H1 (cell line): ENCODE data around the gene CCDC8. TPM values are rescaled to one million over a fixed set of nuclear protein-coding genes. Genes with fewer than 3 reads are reported as not detected.

Experiments used
- CTCF ChIA-PET: fragments of 300-600 bp; sonication (Branson Sonifier 250); formaldehyde crosslinking; loops from one replicate; lab custom pipeline; 2021; ENCODE audit not compliant: partially characterized antibody; lab: Charles Lee
- POLR2A ChIA-PET: fragments of 300-600 bp; sonication (Branson Sonifier 250); formaldehyde crosslinking; loops from one replicate; lab custom pipeline; 2021; ENCODE audit warnings: inconsistent platforms; ENCODE audit not compliant: partially characterized antibody; lab: Charles Lee
- DNase-seq, 2 experiments: peaks; one replicate each; pipeline versions ENCODE4 v3.0.0 to v3.0.0-alpha.2; 2010 to 2022; ENCODE audit warnings: low spot score in 2 of 2, low read depth in 1 of 2, mixed read lengths in 1 of 2
- FAIRE-seq: peaks from 2 replicates; lab custom pipeline; 2011; peaks lifted over from hg19 to GRCh38; lab: Jason Lieb, UNC
- H2AFZ ChIP-seq: 2 replicates; pipeline ENCODE4 v1.8.1; 2012; ENCODE audit warnings: low read length, inconsistent platforms
- H2AK5ac ChIP-seq: 2 replicates; pipeline ENCODE4 v1.6.1; 2013; ENCODE audit warnings: low read depth, low read length
- H2BK120ac ChIP-seq: replicated peaks from 2 replicates; pipeline ENCODE3; 2013; ENCODE audit warnings: low read depth, low read length, inconsistent platforms
- H2BK12ac ChIP-seq: 2 replicates; pipeline ENCODE4 v1.6.1; 2013; ENCODE audit warnings: low read depth, low read length
- H2BK15ac ChIP-seq: 2 replicates; pipeline ENCODE4 v1.6.1; 2013; ENCODE audit warnings: low read length
- H2BK20ac ChIP-seq: 2 replicates; pipeline ENCODE4 v1.6.1; 2013; ENCODE audit warnings: low read length
- H2BK5ac ChIP-seq: 2 replicates; pipeline ENCODE4 v1.6.1; 2013; ENCODE audit warnings: low read depth, low read length
- H3K14ac ChIP-seq: 2 replicates; pipeline ENCODE4 v1.6.1; 2013; ENCODE audit warnings: inconsistent platforms; ENCODE audit not compliant: insufficient read length
- H3K18ac ChIP-seq: 2 replicates; pipeline ENCODE4 v1.6.1; 2013; ENCODE audit warnings: low read length; ENCODE audit errors: extremely low read depth
- H3K23ac ChIP-seq: 2 replicates; pipeline ENCODE4 v1.6.1; 2013; ENCODE audit warnings: inconsistent platforms; ENCODE audit not compliant: insufficient read length
- H3K23me2 ChIP-seq: 2 replicates; pipeline ENCODE4 v1.6.1; 2013; ENCODE audit warnings: low read depth, low read length
- H3K27ac ChIP-seq: 2 replicates; pipeline ENCODE4 v1.6.1; 2011; ENCODE audit warnings: low read depth, low read length, inconsistent platforms
- H3K27me3 ChIP-seq, 4 experiments: replicated peaks in 1 of 4; 1 replicate in 1 of 4; 2 replicates in 3 of 4; pipeline versions ENCODE4 v1.6.1 to v1.8.1; 2011 to 2013; ENCODE audit warnings: low read length in 3 of 4, mild to moderate bottlenecking in 3 of 4, inconsistent platforms in 2 of 4, mixed read lengths in 2 of 4, moderate library complexity in 1 of 4; ENCODE audit not compliant: control insufficient read depth in 3 of 4, insufficient read depth in 3 of 4; ENCODE audit errors: extremely low read depth in 1 of 4
- H3K36me3 ChIP-seq, 4 experiments: 2 replicates each; pipeline versions ENCODE4 v1.6.1 to v1.8.1; 2011 to 2013; ENCODE audit warnings: mild to moderate bottlenecking in 4 of 4, low read length in 3 of 4, moderate library complexity in 2 of 4, control low read depth in 1 of 4, inconsistent platforms in 1 of 4; ENCODE audit not compliant: insufficient read depth in 4 of 4, control insufficient read depth in 2 of 4
- H3K4ac ChIP-seq: replicated peaks from 2 replicates; pipeline ENCODE3; 2013; ENCODE audit warnings: low read length, low read depth, mixed read lengths, inconsistent platforms; ENCODE audit not compliant: insufficient read length
- H3K4me1 ChIP-seq, 4 experiments: replicated peaks in 1 of 4; 1 replicate in 1 of 4; 2 replicates in 3 of 4; pipeline versions ENCODE4 v1.6.1 to v1.8.1; 2011 to 2013; ENCODE audit warnings: low read length in 3 of 4, inconsistent platforms in 2 of 4, mixed read lengths in 1 of 4; ENCODE audit not compliant: insufficient read depth in 4 of 4, control insufficient read depth in 3 of 4
- H3K4me2 ChIP-seq, 2 experiments: 2 replicates each; pipeline versions ENCODE4 v1.6.1 to v1.8.1; 2011 to 2013; ENCODE audit warnings: low read depth in 2 of 2, low read length in 2 of 2, control low read depth in 1 of 2, inconsistent platforms in 1 of 2, mild to moderate bottlenecking in 1 of 2; ENCODE audit not compliant: insufficient read depth in 1 of 2
- H3K4me3 ChIP-seq, 4 experiments: fragments of 200-600, 300-600 bp in 1 of 4; sonication (generic), shearing (Covaris generic), sonication (Bioruptor Twin) in 1 of 4; 2 replicates each; pipeline versions ENCODE4 v1.5.1 to v1.8.1; 2011 to 2016; ENCODE audit warnings: low read length in 4 of 4, low read depth in 3 of 4, control low read depth in 2 of 4, inconsistent platforms in 2 of 4, mild to moderate bottlenecking in 2 of 4, mixed read lengths in 1 of 4, moderate library complexity in 1 of 4; ENCODE audit not compliant: insufficient read depth in 2 of 4; ENCODE audit errors: extremely low read depth in 1 of 4
- H3K56ac ChIP-seq: replicated peaks from 2 replicates; pipeline ENCODE3; 2013; ENCODE audit warnings: low read depth, mild to moderate bottlenecking, mixed read lengths, low read length, inconsistent platforms; ENCODE audit not compliant: insufficient read length
- H3K79me1 ChIP-seq: 2 replicates; pipeline ENCODE4 v1.6.1; 2013; ENCODE audit warnings: low read depth, low read length, control low read depth
- H3K79me2 ChIP-seq, 2 experiments: 2 replicates each; pipeline versions ENCODE4 v1.6.1 to v1.8.1; 2012 to 2013; ENCODE audit warnings: low read length in 2 of 2, mild to moderate bottlenecking in 2 of 2, inconsistent platforms in 1 of 2; ENCODE audit not compliant: insufficient read depth in 2 of 2, control insufficient read depth in 1 of 2
- H3K9ac ChIP-seq, 4 experiments: replicated peaks in 1 of 4; 1 replicate in 1 of 4; 2 replicates in 3 of 4; pipeline versions ENCODE4 v1.6.1 to v1.8.1; 2011 to 2013; ENCODE audit warnings: low read depth in 3 of 4, low read length in 3 of 4, control low read depth in 2 of 4, mild to moderate bottlenecking in 2 of 4, moderate library complexity in 2 of 4, inconsistent platforms in 1 of 4; ENCODE audit errors: extremely low read depth in 1 of 4
- H3K9me3 ChIP-seq, 2 experiments: 2 replicates each; pipeline versions ENCODE4 v1.6.1 to v1.8.1; 2012 to 2013; ENCODE audit warnings: mild to moderate bottlenecking in 2 of 2, moderate library complexity in 2 of 2, control low read depth in 1 of 2, inconsistent platforms in 1 of 2, low read depth in 1 of 2, low read length in 1 of 2, mixed read lengths in 1 of 2; ENCODE audit not compliant: insufficient read depth in 2 of 2
- H4K20me1 ChIP-seq, 2 experiments: replicated peaks in 1 of 2; 2 replicates each; pipeline versions ENCODE3 to v1.8.1; 2011 to 2013; ENCODE audit warnings: inconsistent platforms in 2 of 2, low read length in 2 of 2, mild to moderate bottlenecking in 1 of 2; ENCODE audit not compliant: insufficient read depth in 2 of 2, control insufficient read depth in 1 of 2
- H4K5ac ChIP-seq: 2 replicates; pipeline ENCODE4 v1.6.1; 2013; ENCODE audit warnings: low read length, low read depth, mixed read lengths, inconsistent platforms; ENCODE audit not compliant: insufficient read length
- H4K8ac ChIP-seq: 2 replicates; pipeline ENCODE4 v1.8.0; 2013; ENCODE audit warnings: mild to moderate bottlenecking, moderate library complexity, low read length, inconsistent platforms; ENCODE audit not compliant: insufficient read depth; ENCODE audit errors: extremely low read depth
- H4K91ac ChIP-seq: replicated peaks from 2 replicates; pipeline ENCODE3; 2013; ENCODE audit warnings: low read length, mixed read lengths, inconsistent platforms; ENCODE audit not compliant: insufficient read length
- CHD2 ChIP-seq: IDR thresholded peaks from 2 replicates; pipeline ENCODE4 v1.6.1; 2012; ENCODE audit warnings: low read length, improper control_type of control experiment
- FOSL1 ChIP-seq: IDR thresholded peaks from 2 replicates; pipeline ENCODE4 v1.6.1; 2011; ENCODE audit warnings: mild to moderate bottlenecking, low read depth, low read length, moderate library complexity; ENCODE audit not compliant: insufficient read depth
- HDAC6 ChIP-seq: IDR thresholded peaks from one replicate; pipeline ENCODE4 v1.7.1; 2012; ENCODE audit warnings: low read depth, mild to moderate bottlenecking, inconsistent platforms, low read length, moderate library complexity
- JUN ChIP-seq: IDR thresholded peaks from 2 replicates; pipeline ENCODE4 v1.6.1; 2011; ENCODE audit warnings: low read depth, mild to moderate bottlenecking, improper control_type of control experiment, low read length
- SIRT6 ChIP-seq: IDR thresholded peaks from one replicate; pipeline ENCODE4 v1.7.1; 2012; ENCODE audit warnings: low read length, inconsistent platforms
- WGBS, 2 experiments: shearing (Covaris generic) in 1 of 2; methylation state at CpG; one replicate each; pipeline versions ENCODE4 v1.1.6 to v1.1.7; 2013 to 2015; ENCODE audit warnings: low lambda C conversion rate in 2 of 2, mixed read lengths in 2 of 2, inconsistent platforms in 1 of 2, low coverage in 1 of 2, missing lambda C conversion rate in 1 of 2; ENCODE audit not compliant: insufficient replicate concordance in 2 of 2, insufficient coverage in 1 of 2, insufficient read length in 1 of 2; ENCODE audit errors: extremely low coverage in 1 of 2, missing lambda C conversion rate in 1 of 2; 5-methylcytosine and 5-hydroxymethylcytosine counted together
- polyA plus RNA-seq, 7 experiments: library from polyadenylated mRNA; depleted of rRNA in 3 of 7; stranded (reverse) in 5 of 7; unstranded in 2 of 7; fragments of >200 nt in 5 of 7; fragments of 200-250 nt in 2 of 7; gene quantifications; 1 replicate in 5 of 7; 2 replicates in 1 of 7; 4 replicates in 1 of 7; pipeline versions ENCODE4 v1.2.1 to v1.2.3, GENCODE V29; 2011 to 2013; ENCODE audit warnings: missing spikeins in 2 of 7, mixed read lengths in 2 of 7
- total RNA-seq: library from RNA; stranded (reverse); fragmentation: NEBNext Ultra II Directional; extraction: Animal tissue kit (Norgen Biotek cat#: 25700); gene quantifications from 2 replicates; pipeline ENCODE4 v1.2.1, GENCODE V29; 2021
- TF ChIP-seq, protein P1 (sequence below): IDR thresholded peaks from 2 replicates; pipeline ENCODE4 v1.6.1; 2012; ENCODE audit warnings: low read length, inconsistent platforms

The CCDC8 gene
- total and polyA plus RNA-seq, 2 of the 8 experiments (the other 6 are each of a cell fraction or from before 2014, with no cell fraction given), result 4.9 to 13.6 TPM

- no peak overlapping the region for H3K27ac ChIP-seq
- no peak overlapping the region for H2BK15ac ChIP-seq
- no peak overlapping the region for H3K18ac ChIP-seq
- TF ChIP-seq HDAC6 (no peak), SIRT6 (no peak), JUN (no peak), FOSL1 (no peak), CHD2 (no peak)
- TF ChIP-seq, protein P1, sequence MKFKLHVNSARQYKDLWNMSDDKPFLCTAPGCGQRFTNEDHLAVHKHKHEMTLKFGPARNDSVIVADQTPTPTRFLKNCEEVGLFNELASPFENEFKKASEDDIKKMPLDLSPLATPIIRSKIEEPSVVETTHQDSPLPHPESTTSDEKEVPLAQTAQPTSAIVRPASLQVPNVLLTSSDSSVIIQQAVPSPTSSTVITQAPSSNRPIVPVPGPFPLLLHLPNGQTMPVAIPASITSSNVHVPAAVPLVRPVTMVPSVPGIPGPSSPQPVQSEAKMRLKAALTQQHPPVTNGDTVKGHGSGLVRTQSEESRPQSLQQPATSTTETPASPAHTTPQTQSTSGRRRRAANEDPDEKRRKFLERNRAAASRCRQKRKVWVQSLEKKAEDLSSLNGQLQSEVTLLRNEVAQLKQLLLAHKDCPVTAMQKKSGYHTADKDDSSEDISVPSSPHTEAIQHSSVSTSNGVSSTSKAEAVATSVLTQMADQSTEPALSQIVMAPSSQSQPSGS, result no peak
Observed at GRCh38 chr19:46427518-46428045, 14.2 kb upstream of the CCDC8 start.

More at GRCh38 chr19:46427518-46428045, 14.2 kb upstream of the CCDC8 start:
- Histone ChIP-seq H2BK120ac (no peak overlapping the region), H3K4me1 (peaks cover 3 to 6% (median 5%) of the 10 kb centered on the region in 4 experiments; a peak in 6 of 7 replicates), H3K79me1 (no peaks in the 10 kb centered on the region), H4K8ac (no peak overlapping the region), H2AFZ (no peak overlapping the region), H3K14ac (no peak overlapping the region), H2AK5ac (no peak overlapping the region), H3K36me3 (no peaks in the 10 kb centered on the region), H3K23ac (no peak overlapping the region), H3K4me2 (peak overlapping the region in 1 of 2 experiments; percentile 90; a peak in 1 of 4 replicates), H3K9me3 (no peaks in the 10 kb centered on the region), H2BK12ac (no peak overlapping the region), H4K91ac (no peak overlapping the region), H3K23me2 (peaks cover 8% of the 10 kb centered on the region), H3K4ac (no peak overlapping the region), H4K20me1 (no peaks in the 10 kb centered on the region), H3K79me2 (no peaks in the 10 kb centered on the region), H3K27me3 (peaks cover 0 to 20% (median 15%) of the 10 kb centered on the region in 4 experiments; a peak in 5 of 7 replicates), H2BK5ac (no peak overlapping the region), H4K5ac (no peak overlapping the region), H3K4me3 (no peak overlapping the region), H3K9ac (no peak overlapping the region), H2BK20ac (no peak overlapping the region), H3K56ac (no peak overlapping the region)
- FAIRE-seq (no peak), DNase-seq (no peak)
- ChIA-PET CTCF (interaction anchor here (0.7 to 1.7 kb wide), 7 partner anchors 18 to 88 kb away, joined by 3 to 4 read pairs (median 3); no protein-coding TSS in a partner anchor), POLR2A (interaction anchor here (1.1 to 1.4 kb wide), 4 partner anchors 17 to 31 kb away, joined by 3 to 6 read pairs (median 4); no protein-coding TSS in a partner anchor)
- WGBS, 2 experiments, result 83% methylated on average over 17 of the region's 17 CpGs; no CpG with 5 or more reads in 1 of the 2 experiments
